GM19025 (cell line): ENCODE results near the gene TBC1D24.

Experiments
- ATAC-seq: cut with Tn5 transposase; IDR thresholded peaks from one replicate; pipeline ENCODE4 v1.9.1; 2021; ENCODE audit warnings: mild to moderate bottlenecking, low read depth, moderate library complexity; ENCODE audit not compliant: unreplicated experiment

TBC1D24 gene

GRCh38 chr16:2449118-2449517 lies 25.8 kb upstream of the TBC1D24 start:
- no peak for ATAC-seq

DNA sequence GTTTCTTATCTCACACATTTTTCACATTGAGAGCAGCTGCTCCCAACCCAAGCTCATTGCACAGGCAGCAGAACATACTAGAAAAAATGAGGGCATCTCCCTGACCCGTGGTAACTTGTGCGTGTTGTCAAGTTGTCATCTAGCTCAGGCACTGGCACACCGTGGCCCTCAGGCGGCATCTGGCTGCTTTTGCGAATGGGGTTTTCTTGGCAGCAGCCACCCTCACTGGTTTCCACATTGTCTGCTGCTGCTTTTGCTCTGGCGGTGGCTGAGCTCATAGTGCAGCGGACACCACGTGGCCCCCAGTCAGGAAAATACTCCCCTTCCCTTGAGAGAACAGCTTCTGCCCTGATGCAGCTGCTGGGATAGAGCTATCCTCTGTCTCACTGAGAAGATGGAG lies 24.4 kb upstream of the TBC1D24 start:
- no peak for ATAC-seq

DNA sequence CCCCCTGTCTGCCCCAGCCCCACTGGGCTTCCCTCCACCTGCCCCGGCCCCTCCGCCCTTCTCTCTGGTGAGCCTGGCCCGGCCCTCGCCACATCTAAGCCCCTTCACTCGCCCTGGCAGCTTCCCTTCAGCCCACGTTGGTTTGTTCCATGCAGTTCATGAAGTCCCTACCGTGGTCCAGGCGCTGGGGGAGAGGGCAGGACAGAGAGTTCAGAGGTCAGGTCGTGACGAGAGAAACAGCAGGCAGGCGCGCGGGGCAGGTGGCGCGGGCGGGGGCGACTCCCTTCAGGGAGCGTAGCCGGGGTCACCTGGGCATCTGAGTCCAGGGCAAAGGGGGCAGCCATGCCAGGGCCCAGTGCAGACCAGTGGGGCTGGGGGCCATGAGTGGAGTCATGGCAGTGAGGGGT lies 23.9 kb upstream of the TBC1D24 start:
- no peak for ATAC-seq

- no peak for ATAC-seq
Measured at GRCh38 chr16:2451851-2452320, 23.0 kb upstream of the TBC1D24 start.

DNA sequence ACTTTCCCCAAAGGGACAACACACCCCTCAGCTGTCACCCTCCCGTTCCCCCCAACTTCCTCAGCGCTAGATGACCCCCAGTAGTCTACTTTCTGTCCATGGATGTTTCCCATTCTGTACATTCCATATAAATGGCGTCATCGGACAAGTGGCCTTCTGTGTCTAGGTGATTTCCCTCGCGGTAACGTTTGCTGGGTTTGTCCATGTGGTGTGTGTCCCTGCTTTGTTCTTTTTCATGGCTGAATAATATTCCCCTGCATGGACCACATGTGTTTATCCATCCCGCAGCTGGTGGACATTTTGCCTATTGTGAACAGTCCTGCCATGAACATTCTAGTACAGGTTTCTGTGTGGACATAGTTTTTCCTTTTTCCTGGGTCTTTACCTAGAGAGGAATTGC lies 22.3 kb upstream of the TBC1D24 start:
- ATAC-seq: no peak

DNA sequence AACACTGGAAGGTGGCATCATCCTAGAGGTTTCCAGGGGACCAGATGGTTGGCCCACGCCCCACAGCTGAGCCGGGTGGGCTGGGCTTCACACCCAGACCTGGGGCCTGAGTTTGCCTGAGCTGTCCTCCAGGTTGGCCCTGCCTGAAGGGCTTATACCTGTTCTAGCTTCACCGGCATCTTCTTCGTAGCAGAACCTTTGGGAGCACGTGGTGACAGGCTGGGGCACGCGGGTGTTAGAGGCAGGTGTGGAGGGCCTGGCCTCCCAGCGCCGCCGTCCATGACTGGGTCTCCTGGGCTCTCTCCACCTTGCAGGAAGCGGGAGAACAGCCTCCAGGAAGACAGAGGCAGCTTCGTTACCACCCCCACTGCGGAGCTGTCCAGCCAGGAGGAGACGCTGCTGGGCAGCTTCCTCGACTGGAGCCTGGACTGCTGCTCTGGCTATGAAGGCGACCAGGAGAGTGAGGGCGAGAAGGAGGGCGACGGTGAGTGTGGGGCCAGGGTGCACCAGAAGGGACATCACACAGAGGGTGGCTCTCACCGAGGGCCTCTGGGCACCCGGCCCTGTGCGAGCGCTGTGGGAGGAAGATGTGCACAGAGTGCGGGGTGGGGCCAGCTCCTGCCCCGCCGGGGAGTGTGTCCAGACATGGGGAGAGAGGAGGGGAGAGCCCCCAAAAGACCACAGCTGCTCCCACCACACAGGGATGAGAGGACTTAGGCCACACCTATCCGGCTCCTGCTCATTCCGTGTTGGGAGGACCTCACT lies 19.7 kb upstream of the TBC1D24 start:
- no peak for ATAC-seq

- ATAC-seq: no peak
Measured at GRCh38 chr16:2456551-2457153, 18.3 kb upstream of the TBC1D24 start.

GRCh38 chr16:2457267-2457666 lies 17.7 kb upstream of the TBC1D24 start:
- ATAC-seq: no peak

DNA sequence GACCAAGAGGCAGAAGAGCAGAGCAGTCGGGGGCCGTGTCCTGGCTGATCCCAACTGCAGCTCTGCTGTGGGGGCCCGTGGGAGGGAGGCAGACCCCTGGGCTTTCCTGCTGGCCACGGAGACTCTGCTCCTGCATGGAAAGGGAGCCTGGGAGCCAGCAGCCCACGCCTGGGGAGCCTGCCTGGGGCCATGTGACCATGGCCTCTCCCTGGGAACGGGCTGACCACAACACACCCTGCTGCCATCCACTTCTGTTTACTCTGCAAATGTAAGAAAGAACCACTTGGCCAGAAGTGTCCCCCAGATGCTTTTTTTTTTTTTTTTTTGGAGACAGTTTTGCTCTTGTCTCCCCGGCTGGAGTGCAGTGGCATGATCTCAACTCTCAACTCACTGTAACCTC lies 17.0 kb upstream of the TBC1D24 start:
- ATAC-seq: no peak

DNA sequence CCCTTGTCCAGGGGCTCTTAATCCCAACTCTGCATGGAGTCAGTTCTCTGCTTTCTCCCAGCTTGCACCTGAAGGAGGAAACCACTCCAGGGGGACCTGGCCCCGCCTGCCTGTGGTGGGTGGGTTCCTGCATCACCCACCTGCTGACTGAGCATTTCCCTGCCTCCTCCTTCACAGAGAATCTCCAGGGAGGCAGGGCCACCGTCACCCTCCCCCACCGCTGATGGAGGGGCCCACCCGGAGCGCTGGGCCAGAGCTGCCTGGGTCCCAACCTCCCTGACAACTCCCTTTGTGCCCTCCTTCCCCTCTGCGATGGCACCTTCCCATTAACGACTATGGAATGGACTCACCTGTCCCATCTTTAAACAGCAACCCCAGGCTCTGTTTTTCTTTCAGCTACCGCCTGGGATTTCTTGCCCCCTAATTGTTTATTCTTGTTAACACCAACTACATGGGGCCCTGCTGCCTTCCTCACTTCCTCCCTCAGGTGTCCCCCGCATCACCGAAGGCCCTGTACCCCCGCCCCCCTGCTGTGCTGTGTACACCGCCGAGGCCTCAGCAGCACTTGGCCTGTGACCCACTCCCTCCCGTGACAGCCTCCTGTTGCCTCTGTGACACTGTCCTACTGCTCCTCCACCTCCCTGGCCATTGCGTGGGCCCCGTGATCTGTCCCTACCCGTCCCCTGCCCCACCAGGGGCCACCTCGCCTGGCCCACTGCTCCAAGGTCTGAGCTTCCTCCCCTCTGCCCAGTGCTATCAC lies 15.9 kb upstream of the TBC1D24 start:
- ATAC-seq: no peak

GRCh38 chr16:2459647-2460390 lies 15.1 kb upstream of the TBC1D24 start, which contains the start of gene TEDC2:
Gene TEDC2, plus strand, starts transcription at chr16:2460109. Its CDS starts 36 bp downstream, at chr16:2460145.
- peak; percentile 95 for ATAC-seq

DNA sequence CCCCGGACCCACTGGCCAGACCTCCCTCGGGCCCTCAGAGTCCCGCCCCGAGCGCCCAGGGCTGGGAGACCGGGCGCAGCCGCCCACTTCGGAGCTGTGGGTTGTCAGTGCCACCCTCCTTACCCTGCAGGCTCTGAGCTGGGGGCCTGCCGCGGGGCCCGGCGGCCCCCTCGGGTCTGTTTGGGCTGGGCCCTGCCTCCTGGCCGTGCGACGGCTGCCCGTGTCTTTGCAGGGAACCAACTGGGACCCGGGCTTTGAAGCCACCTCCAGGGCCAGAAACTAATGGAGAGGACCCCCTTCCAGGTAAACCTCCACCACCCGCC lies 14.6 kb upstream of the TBC1D24 start:
- ATAC-seq: no peak

DNA sequence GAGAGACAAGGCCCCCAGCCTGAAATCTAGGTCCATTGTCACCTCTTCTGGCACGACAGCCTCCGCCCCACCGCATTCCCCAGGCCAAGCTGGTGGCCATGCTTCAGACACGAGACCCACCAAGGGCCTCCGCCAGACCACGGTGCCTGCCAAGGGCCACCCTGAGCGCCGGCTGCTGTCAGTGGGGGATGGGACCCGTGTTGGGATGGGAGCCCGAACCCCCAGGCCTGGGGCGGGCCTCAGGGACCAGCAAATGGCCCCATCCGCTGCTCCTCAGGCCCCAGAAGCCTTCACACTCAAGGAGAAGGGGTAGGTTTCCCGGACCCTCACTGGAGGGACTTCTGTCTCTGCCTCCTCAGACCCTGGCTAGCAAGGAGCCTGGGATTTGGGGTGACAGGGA lies 14.0 kb upstream of the TBC1D24 start:
- ATAC-seq: no peak

GRCh38 chr16:2462031-2462866 lies 12.7 kb upstream of the TBC1D24 start:
- no peak for ATAC-seq

DNA sequence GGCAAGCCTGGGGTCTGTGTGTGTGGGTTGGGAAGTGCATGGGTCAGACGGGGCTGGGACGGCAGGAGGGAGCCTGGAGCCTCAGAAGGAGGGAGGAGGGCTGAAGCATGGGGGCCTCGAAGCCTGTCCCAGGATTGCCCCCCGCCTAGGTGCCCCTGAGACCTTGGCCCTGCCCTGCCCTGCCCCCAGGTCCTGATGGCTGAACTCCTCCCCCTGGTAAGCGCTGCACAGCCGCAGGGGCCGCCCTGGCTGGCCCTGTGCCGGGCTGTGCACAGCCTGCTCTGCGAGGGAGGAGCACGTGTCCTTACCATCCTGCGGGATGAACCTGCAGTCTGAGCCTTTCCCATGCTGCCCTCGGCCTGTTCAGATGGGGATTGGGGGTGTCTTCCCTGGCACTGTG lies 10.6 kb upstream of the TBC1D24 start:
- no peak for ATAC-seq

DNA sequence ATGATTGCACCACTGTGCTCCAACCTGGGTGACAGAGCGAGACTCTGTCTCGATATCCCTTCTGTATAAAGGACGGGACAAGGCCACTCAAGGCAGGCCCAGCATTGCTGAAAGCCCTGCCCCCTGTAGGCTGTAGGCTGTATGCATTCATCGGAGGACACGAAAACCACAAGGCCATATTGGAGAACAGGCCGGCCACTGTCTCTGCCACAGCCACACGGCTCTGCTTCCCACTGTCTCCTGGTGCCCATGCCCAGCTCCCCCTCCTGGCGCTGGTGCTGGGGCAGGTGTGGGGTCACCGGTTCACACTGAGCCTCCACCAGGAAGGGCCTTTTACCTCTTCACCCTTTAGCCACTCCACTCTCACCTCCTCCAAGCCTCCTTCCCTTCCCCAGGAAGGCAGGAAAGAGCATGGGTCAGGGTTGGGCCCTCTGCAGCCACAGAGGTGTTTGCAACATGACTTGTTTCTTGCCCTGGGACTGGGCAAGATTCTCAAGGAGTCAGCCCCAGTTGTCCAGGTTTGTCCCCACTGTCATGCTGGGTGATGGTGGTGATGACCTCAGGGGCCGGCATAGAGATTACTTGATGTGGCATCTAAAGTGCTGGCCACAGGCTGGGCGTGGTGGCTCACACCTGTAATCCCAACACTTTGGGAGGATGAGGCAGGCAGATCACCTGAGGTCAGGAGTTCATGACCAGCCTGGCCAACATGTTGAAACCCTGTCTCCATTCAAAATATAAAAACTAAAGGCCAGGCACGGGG lies 9.1 kb upstream of the TBC1D24 start:
- no peak for ATAC-seq

DNA sequence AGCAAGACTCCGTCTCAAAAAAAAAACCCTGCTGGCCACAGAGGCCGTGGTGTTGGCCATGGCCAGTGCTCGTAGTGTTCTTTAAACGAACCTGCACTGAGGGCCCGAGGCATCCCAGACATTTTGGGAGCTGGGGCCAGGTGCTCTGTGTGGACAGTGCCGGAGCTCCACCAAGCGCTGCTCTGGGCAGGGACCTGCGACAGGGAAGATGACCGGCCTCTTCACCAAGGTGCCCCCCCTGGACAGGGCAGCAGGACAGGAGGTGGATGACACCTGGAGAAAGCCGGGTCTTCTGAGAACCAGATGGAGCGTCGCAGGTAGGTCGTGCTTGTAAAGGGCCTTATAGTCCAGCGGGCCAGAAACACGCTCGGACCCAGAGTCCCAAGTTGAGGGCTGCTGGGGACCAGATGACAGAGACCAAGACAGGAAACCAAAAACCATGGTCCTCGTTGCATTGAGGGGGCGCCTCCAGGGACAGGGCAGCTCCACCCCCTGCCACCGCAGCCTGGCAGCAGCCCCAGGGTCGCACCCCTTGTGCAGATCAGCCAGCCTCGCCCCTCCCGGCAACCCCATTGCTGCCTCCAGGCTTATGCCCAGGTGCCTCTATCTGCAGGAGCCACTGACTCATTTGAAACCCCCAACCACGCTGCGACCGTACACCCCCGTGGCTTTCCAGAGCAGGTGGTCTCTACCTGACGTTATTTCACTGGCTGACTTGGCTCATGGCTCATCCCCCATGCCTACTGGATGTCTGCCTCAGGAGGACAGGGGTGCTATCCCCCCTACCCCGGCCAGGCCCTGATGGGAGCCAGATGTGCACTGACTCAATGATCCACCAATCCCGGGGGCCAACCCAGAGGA lies 8.0 kb upstream of the TBC1D24 start:
- no peak for ATAC-seq

- no peak for ATAC-seq
Measured at GRCh38 chr16:2467528-2468232, 7.2 kb upstream of the TBC1D24 start.
